Left lung (tissue), 14 donors: ENCODE results near the gene SLCO4C1. TPM values are rescaled to one million over a fixed set of nuclear protein-coding genes. Genes with fewer than 3 reads are reported as not detected.
A peak's percentile ranks its signal among the peaks of the same experiment; 100 is the strongest.
"Not testable (repeated sequence)": the region's sequence is repeated elsewhere in the genome, so short reads cannot be mapped to it uniquely, and the experiment has no call there.

ENCODE experiments used
- ATAC-seq: fragments of 200-7000 bp; cut with Tn5 transposase; one replicate; pipeline ENCODE4 v1.9.1; 2020; ENCODE audit warnings: moderate library complexity
- DNase-seq, 4 donors: peaks; one replicate each; pipeline ENCODE4 v3.0.0-alpha.2; 2013 to 2020
- H3K27ac ChIP-seq, 2 donors: fragments of 200-600 bp; sonication (generic) in 1 of 2; one replicate each; pipeline versions ENCODE4 v1.5.0 to v1.8.0; 2020 to 2021
- H3K27me3 ChIP-seq, 2 donors: fragments of 200-600 bp; sonication (generic) in 1 of 2; one replicate each; pipeline versions ENCODE4 v1.5.0 to v1.8.0; 2020 to 2021
- H3K36me3 ChIP-seq, 2 donors: fragments of 200-600 bp; sonication (generic) in 1 of 2; one replicate each; pipeline versions ENCODE4 v1.5.0 to v1.8.0; 2020 to 2021
- H3K4me1 ChIP-seq, 2 donors: fragments of 200-600 bp; one replicate each; pipeline ENCODE4 v1.8.0; 2021
- H3K4me3 ChIP-seq, 2 donors: fragments of 200-600 bp; sonication (generic) in 1 of 2; one replicate each; pipeline versions ENCODE4 v1.5.0 to v1.8.0; 2020 to 2021; ENCODE audit warnings: mild to moderate bottlenecking in 1 of 2
- H3K9me3 ChIP-seq, 2 donors: fragments of 200-600 bp; sonication (generic) in 1 of 2; one replicate each; pipeline versions ENCODE4 v1.5.0 to v1.8.0; 2020 to 2021
- CTCF ChIP-seq, 2 donors: fragments of 200-600 bp; sonication (generic) in 1 of 2; IDR thresholded peaks; one replicate each; pipeline versions ENCODE4 v1.5.0 to v1.8.0; 2021; ENCODE audit warnings: antibody characterized with exemption in 2 of 2
- intact Hi-C, 2 donors: fragments of 100-400 bp; cut with DNase I; formaldehyde crosslinking; loops; one replicate each; pipeline versions ENCODE4 v1.11.2 to v1.14.2; 2022
- long read RNA-seq, 12 donors: library from polyadenylated mRNA in 2 of 12; unstranded in 2 of 12; transcript quantifications; one replicate each; pipeline ENCODE4 v2.0.0 and lab custom pipeline, GENCODE V29; 2019 to 2026
- polyA plus RNA-seq, 6 donors: library from polyadenylated mRNA; unstranded; fragments of 120-200 nt; gene quantifications; one replicate each; pipeline ENCODE4 v1.2.1, GENCODE V29; 2013; ENCODE audit not compliant: insufficient read length in 6 of 6
- total RNA-seq, 2 donors: library from RNA; stranded (reverse); fragmentation: NEBNext Ultra II Directional; extraction: Animal tissue kit (Norgen Biotek cat#: 25700); gene quantifications; one replicate each; pipeline ENCODE4 v1.2.1, GENCODE V29; 2021
- donor health status: DM: no; HTN: yes; CAD: no.
- donor health status: DM: no; HTN: no; CAD: no.

SLCO4C1 gene, protein sequence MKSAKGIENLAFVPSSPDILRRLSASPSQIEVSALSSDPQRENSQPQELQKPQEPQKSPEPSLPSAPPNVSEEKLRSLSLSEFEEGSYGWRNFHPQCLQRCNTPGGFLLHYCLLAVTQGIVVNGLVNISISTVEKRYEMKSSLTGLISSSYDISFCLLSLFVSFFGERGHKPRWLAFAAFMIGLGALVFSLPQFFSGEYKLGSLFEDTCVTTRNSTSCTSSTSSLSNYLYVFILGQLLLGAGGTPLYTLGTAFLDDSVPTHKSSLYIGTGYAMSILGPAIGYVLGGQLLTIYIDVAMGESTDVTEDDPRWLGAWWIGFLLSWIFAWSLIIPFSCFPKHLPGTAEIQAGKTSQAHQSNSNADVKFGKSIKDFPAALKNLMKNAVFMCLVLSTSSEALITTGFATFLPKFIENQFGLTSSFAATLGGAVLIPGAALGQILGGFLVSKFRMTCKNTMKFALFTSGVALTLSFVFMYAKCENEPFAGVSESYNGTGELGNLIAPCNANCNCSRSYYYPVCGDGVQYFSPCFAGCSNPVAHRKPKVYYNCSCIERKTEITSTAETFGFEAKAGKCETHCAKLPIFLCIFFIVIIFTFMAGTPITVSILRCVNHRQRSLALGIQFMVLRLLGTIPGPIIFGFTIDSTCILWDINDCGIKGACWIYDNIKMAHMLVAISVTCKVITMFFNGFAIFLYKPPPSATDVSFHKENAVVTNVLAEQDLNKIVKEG
- total RNA-seq (10 to 100 TPM; 27.4 to 39.8 TPM), polyA plus RNA-seq (1 to 10 TPM; 1.2 to 2.5 (median 1.7) TPM)
- long read RNA-seq, donor 1, full-length matches to known transcripts, result 1 of 1 reads
- long read RNA-seq, donor 1, partial matches to known transcripts, result 0 of 1 reads
- long read RNA-seq, donor 1, other reads (novel, unspliced or antisense), result 0 of 1 reads
- long read RNA-seq, donor 2, result 0 reads
- long read RNA-seq, donor 3, result 0 reads
- long read RNA-seq, donor 4, full-length matches to known transcripts, result 1 of 2 reads
- long read RNA-seq, donor 4, partial matches to known transcripts, result 0 of 2 reads
- long read RNA-seq, donor 4, other reads (novel, unspliced or antisense), result 1 of 2 reads
- long read RNA-seq, donor 5, full-length matches to known transcripts, result 1 of 1 reads
- long read RNA-seq, donor 5, partial matches to known transcripts, result 0 of 1 reads
- long read RNA-seq, donor 5, other reads (novel, unspliced or antisense), result 0 of 1 reads
- long read RNA-seq, donor 6, result 0 reads
- long read RNA-seq, donor 7, result 0 reads
- long read RNA-seq, donor 8, result 0 reads
- long read RNA-seq, donor 9, result 0 reads
- long read RNA-seq, donor 10, result 0 reads
- long read RNA-seq, donor 11, result 0 reads
- long read RNA-seq, donor 12, result 0 reads

DNA sequence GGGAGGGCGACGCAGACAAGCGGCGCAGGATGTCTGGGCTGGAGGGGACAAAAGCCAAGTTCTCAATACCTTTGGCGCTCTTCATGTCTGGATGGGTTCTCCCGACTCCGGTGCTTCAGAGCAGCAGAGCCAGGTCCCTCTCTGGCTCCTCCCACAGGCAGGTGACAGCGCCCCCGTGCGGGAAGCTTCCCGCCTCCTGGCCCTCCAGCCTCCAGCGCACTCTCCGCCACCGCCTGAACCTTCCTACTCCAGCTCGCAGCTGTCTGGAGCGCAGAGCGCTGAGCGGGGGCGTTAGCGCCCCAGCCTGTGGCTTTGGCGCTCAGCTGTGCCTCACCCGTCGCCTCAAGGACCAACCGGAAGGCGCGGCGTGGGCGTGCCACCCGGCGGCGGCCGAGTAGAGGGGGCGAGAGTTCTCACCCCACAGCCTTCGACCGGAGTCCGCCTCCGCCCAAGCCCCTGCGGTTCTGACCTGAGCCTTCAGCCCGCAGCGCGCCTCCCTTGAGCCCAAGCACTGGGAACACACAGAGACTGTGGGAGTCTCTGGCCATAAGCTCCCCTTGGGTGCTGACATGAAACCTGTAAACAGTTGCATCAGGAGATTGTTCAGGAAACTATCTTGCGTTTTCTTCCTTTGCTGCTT is at the start of gene SLCO4C1:
SLCO4C1 (minus strand) TSS at position 107 of the 640 bp plus-strand sequence; CDS start at position 85, 22 bp downstream.
- Histone ChIP-seq H3K27ac (peak within 1 kb of the TSS; percentile 60 to 82), H3K4me3 (peak within 1 kb of the TSS; percentile 45 to 55), H3K9me3 (no peaks in the 10 kb centered on the region), H3K27me3 (peaks cover 0 to 6% of the 10 kb centered on the region in 2 donors), H3K36me3 (no peaks in the 10 kb centered on the region), H3K4me1 (peaks cover 0 to 14% of the 10 kb centered on the region in 2 donors)
- TF ChIP-seq CTCF (IDR thresholded peaks at IDR 0.05), result peak; percentile 19 to 67
- DNase-seq, result peak; percentile 33 to 98 (median 84)
- intact Hi-C loops, result no loop called here
- peak; percentile 98 for ATAC-seq

GRCh38 chr5:102341681-102342288 is 45.7 kb upstream of the SLCO4C1 start:
- DNase-seq, result peak in 2 of 4 donors; percentile 9 to 12
- Histone ChIP-seq H3K27ac (no peak overlapping the region), H3K9me3 (no peaks in the 10 kb centered on the region), H3K4me1 (no peaks in the 10 kb centered on the region), H3K27me3 (no peaks in the 10 kb centered on the region), H3K36me3 (no peaks in the 10 kb centered on the region), H3K4me3 (no peak overlapping the region)
- no peak for TF ChIP-seq CTCF (IDR thresholded peaks at IDR 0.05)
- no peak for ATAC-seq
- intact Hi-C loops, result no loop called here

- H3K9me3 ChIP-seq, result no peaks in the 10 kb centered on the region
- H3K4me3 ChIP-seq, result no peak overlapping the region
Measured at GRCh38 chr5:102324714-102325113, 28.6 kb upstream of the SLCO4C1 start.

GRCh38 chr5:102318801-102319200 is 22.7 kb upstream of the SLCO4C1 start:
- H3K36me3 ChIP-seq, H3K27me3 ChIP-seq, intact Hi-C loops, ATAC-seq, H3K4me3 ChIP-seq, H3K4me1 ChIP-seq, H3K9me3 ChIP-seq, H3K27ac ChIP-seq, DNase-seq: not testable (repeated sequence)

More at GRCh38 chr5:102324714-102325113, 28.6 kb upstream of the SLCO4C1 start:
- DNase-seq (no peak), ATAC-seq (no peak)
- intact Hi-C loops, result no loop called here
- Histone ChIP-seq H3K36me3 (no peaks in the 10 kb centered on the region), H3K27me3 (no peaks in the 10 kb centered on the region), H3K27ac (no peak overlapping the region), H3K4me1 (no peaks in the 10 kb centered on the region)
- no peak for TF ChIP-seq CTCF (IDR thresholded peaks at IDR 0.05)
